HG03045 (cell line): Measurements from ENCODE around the gene TRNAU1AP.
A peak's percentile ranks its signal among the peaks of the same experiment; 100 is the strongest.
"Not testable (repeated sequence)": the region's sequence is repeated elsewhere in the genome, so short reads cannot be mapped to it uniquely, and the experiment has no call there.

ENCODE experiments used
- ATAC-seq: cut with Tn5 transposase; IDR thresholded peaks from one replicate; pipeline ENCODE4 v1.9.1; 2021; ENCODE audit warnings: mild to moderate bottlenecking, moderate library complexity; ENCODE audit not compliant: unreplicated experiment

TRNAU1AP gene

GRCh38 chr1:28577052-28577678, 24.3 kb downstream of the TRNAU1AP start:
- ATAC-seq, result no peak

GRCh38 chr1:28577738-28578536, 25.1 kb downstream of the TRNAU1AP start:
- no peak for ATAC-seq

GRCh38 chr1:28578696-28579218, 25.9 kb downstream of the TRNAU1AP start:
- no peak for ATAC-seq

GRCh38 chr1:28579401-28579800, 26.5 kb downstream of the TRNAU1AP start:
- no peak for ATAC-seq

GRCh38 chr1:28580722-28581530, 28.0 kb downstream of the TRNAU1AP start:
- peak; percentile 10 for ATAC-seq

- ATAC-seq, result peak; percentile 75
Measured at GRCh38 chr1:28581531-28582247, 28.8 kb downstream of the TRNAU1AP start.

- ATAC-seq, result no peak
Measured at GRCh38 chr1:28582248-28582615, 29.3 kb downstream of the TRNAU1AP start.

GRCh38 chr1:28586585-28587391, 33.9 kb downstream of the TRNAU1AP start:
- not testable (repeated sequence) for ATAC-seq

- ATAC-seq, result no peak
Measured at GRCh38 chr1:28591708-28592320, 38.9 kb downstream of the TRNAU1AP start, which contains the start of gene RAB42. Gene RAB42 (plus strand): TSS chr1:28592265. CDS start chr1:28592512, 247 bp downstream.

- ATAC-seq, result no peak
Measured at GRCh38 chr1:28592321-28593071, 39.6 kb downstream of the TRNAU1AP start.

GRCh38 chr1:28593988-28594356, 41.1 kb downstream of the TRNAU1AP start:
- ATAC-seq, result not testable (repeated sequence)

- not testable (repeated sequence) for ATAC-seq
Measured at GRCh38 chr1:28594686-28595411, 42.0 kb downstream of the TRNAU1AP start.

GRCh38 chr1:28595412-28596191, 42.7 kb downstream of the TRNAU1AP start:
- ATAC-seq, result no peak

GRCh38 chr1:28596276-28596675, 43.4 kb downstream of the TRNAU1AP start:
- not testable (repeated sequence) for ATAC-seq

GRCh38 chr1:28601696-28602095, 48.8 kb downstream of the TRNAU1AP start:
- ATAC-seq, result no peak

GRCh38 chr1:28602536-28603439, 49.9 kb downstream of the TRNAU1AP start:
- ATAC-seq, result no peak
